Lung (tissue), 12 donors: ENCODE results near the gene KCNMA1. TPM values are rescaled to one million over a fixed set of nuclear protein-coding genes. Genes with fewer than 3 reads are reported as not detected.

Experiments used
- ATAC-seq: fragments of 200-7000 bp; cut with Tn5 transposase; one replicate; pipeline ENCODE4 v1.9.1; 2020; ENCODE audit warnings: moderate number of reproducible peaks; ENCODE audit not compliant: insufficient read depth, low FRiP score
- DNase-seq, 3 donors: peaks; one replicate each; pipeline ENCODE4 v3.0.0-alpha.2; 2013 to 2017
- H3K27ac ChIP-seq, 2 donors: one replicate each; pipeline ENCODE4 v1.5.1; 2013; ENCODE audit warnings: mild to moderate bottlenecking in 2 of 2, moderate library complexity in 2 of 2, control low read depth in 1 of 2, inconsistent platforms in 1 of 2, low read depth in 1 of 2, low read length in 1 of 2
- H3K27me3 ChIP-seq, 3 donors: one replicate each; pipeline ENCODE4 v1.5.1; 2013; ENCODE audit warnings: low read length in 2 of 3; ENCODE audit not compliant: control insufficient read depth in 3 of 3, insufficient read depth in 3 of 3
- H3K36me3 ChIP-seq, 4 donors: one replicate each; pipeline ENCODE4 v1.5.1; 2013; ENCODE audit warnings: low read length in 4 of 4, mild to moderate bottlenecking in 1 of 4, moderate library complexity in 1 of 4; ENCODE audit not compliant: control insufficient read depth in 4 of 4, insufficient read depth in 4 of 4
- H3K4me1 ChIP-seq, 5 donors: one replicate each; pipeline ENCODE4 v1.5.1; 2013; ENCODE audit warnings: low read length in 5 of 5, mild to moderate bottlenecking in 2 of 5, moderate library complexity in 1 of 5; ENCODE audit not compliant: control insufficient read depth in 5 of 5, insufficient read depth in 5 of 5
- H3K4me3 ChIP-seq: one replicate; pipeline ENCODE4 v1.5.1; 2013; ENCODE audit warnings: mild to moderate bottlenecking, control low read depth, moderate library complexity
- H3K9ac ChIP-seq, 2 donors: one replicate each; pipeline ENCODE4 v1.5.1; 2013; ENCODE audit warnings: low read length in 2 of 2, control low read depth in 1 of 2; ENCODE audit not compliant: insufficient read depth in 1 of 2
- H3K9me3 ChIP-seq, 4 donors: one replicate each; pipeline ENCODE4 v1.5.1; 2013; ENCODE audit warnings: low read length in 3 of 4, mild to moderate bottlenecking in 1 of 4, moderate library complexity in 1 of 4; ENCODE audit not compliant: control insufficient read depth in 4 of 4, insufficient read depth in 3 of 4
- whole genome bisulfite sequencing, 2 donors: extraction: QIAGEN DNeasy Blood & Tissue Kit; methylation state at CpG; one replicate each; pipeline ENCODE4 v1.1.7; 2013; 5-methylcytosine and 5-hydroxymethylcytosine counted together
- polyA plus RNA-seq, 2 donors: library from polyadenylated mRNA; stranded (reverse); fragments of 200-250 nt; gene quantifications; one replicate each; pipeline ENCODE4 v1.2.1, GENCODE V29; 2013
- total RNA-seq, 2 donors: library from RNA; depleted of rRNA in 1 of 2; stranded (reverse); fragments of >200 nt in 1 of 2; gene quantifications; one replicate each; pipeline ENCODE4 v1.2.1, GENCODE V29; 2014 to 2021
- TF ChIP-seq, protein P1 (sequence below): IDR thresholded peaks from 2 replicates; pipeline ENCODE4 v1.5.1; 2012; ENCODE audit warnings: mild to moderate bottlenecking; ENCODE audit errors: control extremely low read depth, extremely low read depth
- donor health status: control.
- donor health status: control.
- donor health status: Bipolar disorder and iron deficiency.
- donor health status: healthy.
- donor health status: DM: yes; HTN: yes; CAD: no.

Gene KCNMA1
- total and polyA plus RNA-seq, 4 donors: 3.8 to 13.0 (median 5.5) TPM

DNA sequence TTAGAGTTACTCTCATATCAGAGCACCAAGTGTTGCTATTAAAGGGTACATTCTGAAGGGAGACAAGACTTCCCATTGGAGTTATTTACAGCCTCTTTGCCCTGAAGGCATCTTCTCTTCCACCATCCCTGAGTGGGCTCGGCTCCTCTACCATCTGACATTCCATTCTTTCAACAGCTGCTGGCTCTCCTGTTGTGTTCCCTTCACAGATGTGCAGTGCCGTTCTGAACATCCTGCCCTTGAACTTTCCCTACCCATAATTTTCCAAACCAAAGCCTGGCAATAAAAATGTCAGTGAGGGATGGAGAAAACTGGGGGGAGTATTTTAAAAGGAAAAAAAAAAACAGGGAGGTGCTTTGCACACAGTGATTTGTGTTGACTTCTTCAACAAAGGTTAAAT, 392.9 kb downstream of the KCNMA1 start:
- ATAC-seq (no peak), DNase-seq (no peak)
- Histone ChIP-seq H3K27me3 (no peaks in the 10 kb centered on the region), H3K4me1 (peaks cover 0 to 55% (median 23%) of the 10 kb centered on the region in 5 donors), H3K27ac (no peak overlapping the region), H3K9ac (no peak overlapping the region), H3K9me3 (peaks cover 0 to 2% (median 0%) of the 10 kb centered on the region in 4 donors), H3K4me3 (no peak overlapping the region), H3K36me3 (no peaks in the 10 kb centered on the region)
- TF ChIP-seq, protein P1, sequence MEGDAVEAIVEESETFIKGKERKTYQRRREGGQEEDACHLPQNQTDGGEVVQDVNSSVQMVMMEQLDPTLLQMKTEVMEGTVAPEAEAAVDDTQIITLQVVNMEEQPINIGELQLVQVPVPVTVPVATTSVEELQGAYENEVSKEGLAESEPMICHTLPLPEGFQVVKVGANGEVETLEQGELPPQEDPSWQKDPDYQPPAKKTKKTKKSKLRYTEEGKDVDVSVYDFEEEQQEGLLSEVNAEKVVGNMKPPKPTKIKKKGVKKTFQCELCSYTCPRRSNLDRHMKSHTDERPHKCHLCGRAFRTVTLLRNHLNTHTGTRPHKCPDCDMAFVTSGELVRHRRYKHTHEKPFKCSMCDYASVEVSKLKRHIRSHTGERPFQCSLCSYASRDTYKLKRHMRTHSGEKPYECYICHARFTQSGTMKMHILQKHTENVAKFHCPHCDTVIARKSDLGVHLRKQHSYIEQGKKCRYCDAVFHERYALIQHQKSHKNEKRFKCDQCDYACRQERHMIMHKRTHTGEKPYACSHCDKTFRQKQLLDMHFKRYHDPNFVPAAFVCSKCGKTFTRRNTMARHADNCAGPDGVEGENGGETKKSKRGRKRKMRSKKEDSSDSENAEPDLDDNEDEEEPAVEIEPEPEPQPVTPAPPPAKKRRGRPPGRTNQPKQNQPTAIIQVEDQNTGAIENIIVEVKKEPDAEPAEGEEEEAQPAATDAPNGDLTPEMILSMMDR: no peak
- WGBS, 2 donors: 70 to 83% methylated on average over 2 of the region's 2 CpGs

DNA sequence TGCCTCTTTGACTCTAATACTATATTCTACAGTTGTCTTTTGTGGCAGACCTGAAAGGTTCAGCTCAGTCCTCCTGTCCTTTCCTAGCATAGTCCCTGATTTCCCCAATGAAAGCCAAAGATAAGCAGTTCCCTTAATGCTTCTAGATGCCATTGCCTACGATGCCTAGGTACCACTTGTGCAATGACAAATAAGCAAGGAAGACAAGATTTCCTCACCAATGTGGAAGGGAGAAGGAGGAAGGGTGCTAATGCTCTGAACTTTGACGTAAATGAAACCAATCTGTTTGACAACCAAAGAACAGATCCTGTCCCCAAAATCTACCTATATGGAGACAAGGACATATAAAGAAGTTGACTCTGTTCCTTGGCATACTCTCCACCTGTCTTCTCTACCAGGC, 393.3 kb downstream of the KCNMA1 start:
- Histone ChIP-seq H3K27me3 (no peaks in the 10 kb centered on the region), H3K4me3 (no peak overlapping the region), H3K9ac (no peak overlapping the region), H3K27ac (no peak overlapping the region), H3K4me1 (peaks cover 0 to 59% (median 27%) of the 10 kb centered on the region in 5 donors), H3K36me3 (no peaks in the 10 kb centered on the region), H3K9me3 (peaks cover 0 to 2% (median 0%) of the 10 kb centered on the region in 4 donors)
- TF ChIP-seq, protein P1: no peak
- WGBS, 2 donors: 41 to 73% methylated on average over 2 of the region's 2 CpGs
- DNase-seq (no peak), ATAC-seq (no peak)

DNA sequence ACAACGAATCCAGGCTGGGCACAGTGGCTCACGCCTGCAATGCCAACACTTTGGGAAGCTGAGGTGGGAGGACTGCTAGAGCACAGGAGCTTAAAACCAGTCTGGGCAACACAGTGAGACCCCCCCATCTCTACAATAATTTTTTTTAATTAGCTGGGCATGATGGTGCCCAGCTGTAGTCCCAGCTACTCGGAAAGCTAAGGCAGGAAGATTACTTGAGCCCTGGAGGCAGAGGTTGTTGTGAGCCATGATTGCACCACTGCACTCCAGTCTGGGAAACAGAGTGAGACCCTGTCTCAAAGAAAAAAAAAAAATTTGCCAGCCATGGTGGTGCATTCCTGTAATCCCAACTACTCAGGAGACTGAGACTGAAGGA, 396.3 kb downstream of the KCNMA1 start:
- DNase-seq (peak; percentile 59 to 82 (median 76)), ATAC-seq (no peak)
- no peaks in the 10 kb centered on the region for H3K27me3 ChIP-seq
- no peak overlapping the region for H3K9ac ChIP-seq
- 56 to 71% methylated on average over 3 of the region's 3 CpGs for WGBS, 2 donors
- H3K4me3 ChIP-seq: no peak overlapping the region
- TF ChIP-seq, protein P1: no peak
- H3K27ac ChIP-seq: no peak overlapping the region
- no peaks in the 10 kb centered on the region for H3K36me3 ChIP-seq
- peaks cover 0 to 2% (median 0%) of the 10 kb centered on the region in 4 donors for H3K9me3 ChIP-seq
- peaks cover 0 to 59% (median 27%) of the 10 kb centered on the region in 5 donors for H3K4me1 ChIP-seq

DNA sequence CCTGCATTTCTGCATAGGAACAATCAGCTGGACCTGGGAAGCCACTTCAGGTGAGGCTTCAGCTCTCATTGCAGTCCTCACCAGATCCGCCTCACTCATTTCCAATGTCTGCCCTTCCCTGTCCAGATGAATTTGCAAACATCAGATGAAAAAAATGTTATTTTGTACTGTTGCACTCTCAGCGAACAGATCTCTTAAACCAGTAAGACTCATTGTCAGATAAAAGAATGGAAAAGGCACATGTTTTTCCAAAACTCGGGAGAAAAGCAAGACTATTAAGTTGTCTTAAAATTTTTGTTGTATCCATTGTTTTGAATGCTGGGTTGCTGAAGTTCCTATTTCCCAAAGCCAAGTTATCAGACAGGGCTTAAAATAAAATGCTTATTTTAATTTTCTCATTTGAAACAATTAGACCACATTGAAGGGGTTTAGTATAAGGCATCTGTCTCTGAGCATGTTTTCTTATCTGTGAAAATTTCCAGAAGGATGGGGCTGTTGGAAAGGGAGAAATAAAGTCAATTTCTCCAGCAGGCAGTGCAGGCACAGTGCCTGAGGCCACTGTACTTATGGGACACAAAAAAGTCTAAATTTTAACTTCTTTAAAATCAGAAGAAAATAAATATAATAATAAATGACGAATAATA, 396.8 kb downstream of the KCNMA1 start:
- Histone ChIP-seq H3K4me3 (no peak overlapping the region), H3K4me1 (peaks cover 0 to 54% (median 27%) of the 10 kb centered on the region in 5 donors), H3K27me3 (no peaks in the 10 kb centered on the region), H3K9ac (no peak overlapping the region), H3K27ac (no peak overlapping the region), H3K9me3 (peaks cover 0 to 2% (median 0%) of the 10 kb centered on the region in 4 donors), H3K36me3 (no peaks in the 10 kb centered on the region)
- DNase-seq (peak in 2 of 3 donors; percentile 52 to 54), ATAC-seq (no peak)
- WGBS, 2 donors: 88 to 93% methylated on average over 4 of the region's 4 CpGs
- TF ChIP-seq, protein P1: no peak
